ENCODE data around the gene KBTBD7. TPM values are rescaled to one million over a fixed set of nuclear protein-coding genes. Genes with fewer than 3 reads are reported as not detected.

The KBTBD7 gene, protein sequence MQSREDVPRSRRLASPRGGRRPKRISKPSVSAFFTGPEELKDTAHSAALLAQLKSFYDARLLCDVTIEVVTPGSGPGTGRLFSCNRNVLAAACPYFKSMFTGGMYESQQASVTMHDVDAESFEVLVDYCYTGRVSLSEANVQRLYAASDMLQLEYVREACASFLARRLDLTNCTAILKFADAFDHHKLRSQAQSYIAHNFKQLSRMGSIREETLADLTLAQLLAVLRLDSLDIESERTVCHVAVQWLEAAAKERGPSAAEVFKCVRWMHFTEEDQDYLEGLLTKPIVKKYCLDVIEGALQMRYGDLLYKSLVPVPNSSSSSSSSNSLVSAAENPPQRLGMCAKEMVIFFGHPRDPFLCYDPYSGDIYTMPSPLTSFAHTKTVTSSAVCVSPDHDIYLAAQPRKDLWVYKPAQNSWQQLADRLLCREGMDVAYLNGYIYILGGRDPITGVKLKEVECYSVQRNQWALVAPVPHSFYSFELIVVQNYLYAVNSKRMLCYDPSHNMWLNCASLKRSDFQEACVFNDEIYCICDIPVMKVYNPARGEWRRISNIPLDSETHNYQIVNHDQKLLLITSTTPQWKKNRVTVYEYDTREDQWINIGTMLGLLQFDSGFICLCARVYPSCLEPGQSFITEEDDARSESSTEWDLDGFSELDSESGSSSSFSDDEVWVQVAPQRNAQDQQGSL
- 1 to 10 TPM; 3.6 to 4.6 TPM for total RNA-seq

DNA sequence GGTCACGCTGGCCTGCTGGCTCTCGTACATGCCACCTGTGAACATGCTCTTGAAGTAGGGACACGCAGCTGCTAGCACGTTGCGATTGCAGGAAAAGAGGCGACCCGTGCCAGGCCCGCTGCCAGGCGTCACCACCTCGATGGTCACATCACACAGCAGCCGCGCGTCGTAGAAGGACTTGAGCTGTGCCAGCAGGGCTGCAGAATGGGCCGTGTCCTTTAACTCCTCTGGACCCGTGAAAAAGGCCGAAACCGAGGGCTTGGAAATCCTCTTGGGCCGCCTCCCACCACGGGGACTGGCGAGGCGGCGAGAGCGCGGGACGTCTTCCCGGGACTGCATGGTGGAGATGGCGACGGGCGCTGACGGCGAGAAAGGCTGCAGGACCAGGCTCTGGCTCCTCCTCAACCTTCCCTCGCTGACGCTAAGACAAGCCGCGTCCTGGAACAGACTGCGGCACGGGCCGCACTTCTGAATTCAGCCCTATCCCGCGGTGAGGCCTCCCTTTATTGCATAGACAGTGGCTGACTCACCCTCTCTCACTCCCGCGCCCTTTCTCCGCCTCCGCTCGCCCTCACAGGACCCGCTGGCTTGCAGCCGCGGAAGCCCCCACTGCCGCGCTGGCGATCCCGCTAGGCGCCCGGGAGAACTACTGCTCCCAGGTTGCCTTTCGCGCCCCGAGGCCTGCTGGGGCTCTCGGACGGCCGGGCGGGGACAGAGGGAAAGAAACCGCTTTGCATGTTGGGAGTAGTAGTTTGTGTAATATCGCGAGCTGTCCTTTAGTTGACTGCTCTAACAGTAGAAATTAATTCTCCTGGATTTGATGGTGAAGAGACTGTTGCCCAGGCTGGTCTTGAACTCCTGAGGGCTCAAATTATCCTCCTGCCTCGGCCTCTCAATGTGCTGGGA is at the start of gene KBTBD7:
Gene KBTBD7, minus strand, starts transcription at position 651 of the 906 bp plus-strand sequence. Its CDS starts 312 bp downstream, at position 339.
- ATAC-seq = peak; percentile 94 to 96
- peak; percentile 91 to 94 for DNase-seq (ENCODE audit: low spot score in 2 of 2)
- Mint-ChIP-seq H3K36me3 (peaks cover 20 to 40% of the 10 kb centered on the region in 2 donors), H3K27ac (peak within 1 kb of the TSS; percentile 78 to 97), H3K9me3 (peaks cover 0 to 7% of the 10 kb centered on the region in 2 donors)

DNA sequence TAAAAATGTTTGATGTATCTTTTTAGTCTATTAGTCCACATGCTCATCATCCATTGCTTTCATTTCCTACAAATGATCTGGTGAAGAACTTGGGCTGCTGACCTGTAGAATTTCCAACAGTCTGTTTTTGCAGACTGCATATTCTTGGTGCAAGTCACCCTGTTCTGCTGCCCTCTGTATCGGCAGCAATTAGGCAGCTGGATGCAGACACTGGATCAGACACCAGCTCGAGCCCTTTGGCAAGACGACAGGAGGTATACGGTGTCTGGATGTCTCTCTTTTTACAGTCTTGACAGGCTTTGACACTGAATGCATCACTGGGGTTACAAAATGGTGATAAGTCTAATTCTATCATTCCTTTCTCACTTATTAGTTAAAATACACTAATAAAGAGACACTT is 47.3 kb upstream of the KBTBD7 start:
- DNase-seq (ENCODE audit: low spot score in 2 of 2) (no peak), ATAC-seq (no peak)
- Mint-ChIP-seq H3K9me3 (no peaks in the 10 kb centered on the region), H3K27ac (no peak overlapping the region), H3K36me3 (peaks cover 2 to 11% of the 10 kb centered on the region in 2 donors)

DNA sequence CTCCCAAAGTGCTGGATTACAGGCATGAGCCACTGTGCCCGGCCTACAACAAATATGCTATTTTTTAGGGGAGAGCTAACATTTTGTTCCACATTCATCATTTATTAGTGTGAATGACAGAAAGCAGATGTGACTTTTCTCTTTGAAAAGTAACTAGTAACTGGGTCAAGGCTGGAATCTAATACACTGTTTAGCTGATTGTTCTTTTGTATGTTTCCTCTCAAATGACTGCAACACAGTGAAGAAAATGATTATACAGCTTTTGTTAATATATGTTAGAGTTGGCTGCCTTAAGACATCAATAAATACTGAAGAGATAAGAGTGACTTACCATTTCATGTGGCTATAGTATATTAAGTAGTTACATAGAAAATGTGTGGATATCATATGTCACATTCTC is 42.0 kb upstream of the KBTBD7 start:
- DNase-seq (ENCODE audit: low spot score in 2 of 2) = no peak
- Mint-ChIP-seq H3K36me3 (peaks cover 13 to 19% of the 10 kb centered on the region in 2 donors), H3K27ac (no peak overlapping the region), H3K9me3 (no peaks in the 10 kb centered on the region)
- ATAC-seq = no peak

DNA sequence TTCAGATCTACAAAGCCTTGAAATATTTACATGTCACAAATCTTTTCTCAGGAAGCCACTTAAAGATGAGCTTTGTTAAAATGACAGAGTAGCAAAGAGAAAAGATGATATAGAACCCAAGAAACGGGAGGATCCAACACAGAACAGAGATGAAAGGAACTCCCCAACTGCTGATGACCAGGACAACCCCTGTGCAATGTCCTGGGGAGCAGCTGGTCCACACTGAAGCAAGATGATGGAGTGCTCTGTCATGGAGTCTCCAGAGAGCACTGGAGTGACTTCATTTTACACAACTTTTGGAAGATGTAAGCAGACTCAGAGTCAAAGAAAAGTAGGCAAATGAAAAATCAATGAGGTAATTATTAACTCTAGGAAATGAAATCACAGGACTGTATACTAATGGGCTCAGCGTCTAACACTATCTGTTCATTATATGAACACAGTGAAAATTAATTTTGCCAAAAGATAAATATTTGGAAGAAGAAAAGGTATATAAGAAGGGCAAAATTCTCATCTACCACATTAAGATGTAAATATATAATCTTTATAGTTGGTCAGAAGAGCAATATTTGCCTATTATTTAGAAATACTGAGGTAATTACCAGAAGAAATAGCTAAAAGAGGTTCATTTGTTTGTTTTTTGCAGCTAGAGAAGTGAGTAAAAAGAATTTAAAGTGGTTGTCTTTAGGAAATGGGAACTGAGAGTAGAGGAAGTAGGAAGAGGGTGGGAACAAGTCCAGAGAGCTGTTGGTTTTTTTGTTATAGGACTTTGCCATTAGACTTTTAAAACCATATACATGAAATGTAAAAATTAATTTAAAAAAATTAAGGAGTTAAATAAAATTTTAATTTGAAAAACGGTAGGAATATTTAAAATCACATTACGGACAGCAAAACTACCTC is 38.5 kb upstream of the KBTBD7 start:
- ATAC-seq (no peak), DNase-seq (ENCODE audit: low spot score in 2 of 2) (no peak)
- H3K36me3 Mint-ChIP-seq = peaks cover 16 to 25% of the 10 kb centered on the region in 2 donors
- peak overlapping the region in 1 of 2 donors; percentile 27 for H3K27ac Mint-ChIP-seq
- H3K9me3 Mint-ChIP-seq = no peaks in the 10 kb centered on the region

DNA sequence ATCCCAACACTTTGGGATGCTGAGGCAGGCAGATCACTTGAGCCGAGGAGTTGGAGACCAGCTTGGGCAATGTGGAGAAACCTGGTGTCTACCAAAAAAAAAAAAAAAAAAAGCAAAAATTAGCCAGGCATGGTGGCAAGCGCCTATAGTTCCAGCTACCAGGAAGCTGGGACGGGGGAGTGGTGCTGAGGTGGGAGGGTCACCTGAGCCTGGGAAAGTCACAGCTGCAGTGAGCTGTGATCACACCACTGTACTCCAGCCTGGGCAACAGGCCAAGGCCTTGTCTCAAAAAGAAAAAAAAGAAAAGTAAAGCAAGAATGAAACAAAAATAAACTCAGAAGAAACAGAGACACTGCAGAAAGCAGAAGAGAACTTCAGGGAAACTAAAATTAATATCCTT is 37.4 kb upstream of the KBTBD7 start:
- DNase-seq (ENCODE audit: low spot score in 2 of 2) = no peak
- no peak for ATAC-seq
- Mint-ChIP-seq H3K27ac (peak overlapping the region in 1 of 2 donors; percentile 59), H3K9me3 (no peaks in the 10 kb centered on the region), H3K36me3 (peaks cover 16 to 25% of the 10 kb centered on the region in 2 donors)

DNA sequence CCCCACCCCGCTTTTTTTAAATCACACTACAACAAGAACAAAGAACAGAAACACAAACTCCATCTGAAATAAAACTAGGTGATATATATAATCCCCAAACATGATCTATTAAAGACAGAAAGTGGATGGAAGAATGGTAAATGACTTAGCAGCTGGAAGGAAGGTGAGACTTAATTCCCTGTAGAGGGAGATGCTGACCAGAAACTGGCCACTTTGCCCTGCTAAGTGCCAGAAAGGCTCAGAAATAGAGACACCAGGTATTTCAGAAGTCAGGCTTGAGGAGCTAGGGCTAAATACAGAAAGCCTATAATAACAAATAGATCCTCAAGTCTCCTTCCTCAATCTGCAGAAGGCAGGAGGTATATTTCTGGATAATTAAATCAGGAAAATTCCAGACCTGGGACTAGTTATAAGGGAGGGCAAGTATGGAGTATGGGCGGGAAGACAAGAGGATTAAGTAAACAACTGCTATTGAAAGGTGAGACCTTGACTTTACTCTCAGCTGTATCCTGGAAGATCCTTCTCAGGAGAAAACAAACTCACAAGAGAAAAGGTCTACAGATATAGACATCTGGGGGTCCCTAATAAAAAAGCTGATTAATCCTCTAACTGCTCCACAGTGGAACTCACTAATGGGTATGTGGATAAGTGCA is 36.8 kb upstream of the KBTBD7 start:
- Mint-ChIP-seq H3K36me3 (peaks cover 16 to 19% of the 10 kb centered on the region in 2 donors), H3K27ac (peak overlapping the region; percentile 50 to 59), H3K9me3 (no peaks in the 10 kb centered on the region)
- DNase-seq (ENCODE audit: low spot score in 2 of 2) = no peak
- ATAC-seq = no peak

DNA sequence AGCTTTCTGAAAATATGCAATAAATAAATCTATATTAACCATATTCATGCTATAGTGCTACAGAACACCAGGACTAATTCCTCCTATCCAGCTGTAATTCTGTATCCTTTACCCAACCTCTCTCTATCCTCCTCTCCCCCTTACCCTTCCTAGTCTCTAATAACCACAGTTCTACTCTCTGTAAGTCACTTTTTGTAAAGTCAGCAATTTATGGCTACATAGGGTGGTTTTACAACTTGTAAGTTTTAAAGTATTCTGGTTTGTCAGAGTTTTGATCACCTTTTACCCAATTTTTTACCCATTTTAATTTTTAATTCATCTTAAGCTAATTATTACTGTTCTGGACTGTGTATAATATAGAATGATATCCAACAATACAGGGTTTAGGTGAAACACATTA is 35.0 kb upstream of the KBTBD7 start:
- no peaks in the 10 kb centered on the region for H3K9me3 Mint-ChIP-seq
- no peak overlapping the region for H3K27ac Mint-ChIP-seq
- no peak for DNase-seq (ENCODE audit: low spot score in 2 of 2)
- peaks cover 16 to 19% of the 10 kb centered on the region in 2 donors for H3K36me3 Mint-ChIP-seq
- ATAC-seq = no peak

DNA sequence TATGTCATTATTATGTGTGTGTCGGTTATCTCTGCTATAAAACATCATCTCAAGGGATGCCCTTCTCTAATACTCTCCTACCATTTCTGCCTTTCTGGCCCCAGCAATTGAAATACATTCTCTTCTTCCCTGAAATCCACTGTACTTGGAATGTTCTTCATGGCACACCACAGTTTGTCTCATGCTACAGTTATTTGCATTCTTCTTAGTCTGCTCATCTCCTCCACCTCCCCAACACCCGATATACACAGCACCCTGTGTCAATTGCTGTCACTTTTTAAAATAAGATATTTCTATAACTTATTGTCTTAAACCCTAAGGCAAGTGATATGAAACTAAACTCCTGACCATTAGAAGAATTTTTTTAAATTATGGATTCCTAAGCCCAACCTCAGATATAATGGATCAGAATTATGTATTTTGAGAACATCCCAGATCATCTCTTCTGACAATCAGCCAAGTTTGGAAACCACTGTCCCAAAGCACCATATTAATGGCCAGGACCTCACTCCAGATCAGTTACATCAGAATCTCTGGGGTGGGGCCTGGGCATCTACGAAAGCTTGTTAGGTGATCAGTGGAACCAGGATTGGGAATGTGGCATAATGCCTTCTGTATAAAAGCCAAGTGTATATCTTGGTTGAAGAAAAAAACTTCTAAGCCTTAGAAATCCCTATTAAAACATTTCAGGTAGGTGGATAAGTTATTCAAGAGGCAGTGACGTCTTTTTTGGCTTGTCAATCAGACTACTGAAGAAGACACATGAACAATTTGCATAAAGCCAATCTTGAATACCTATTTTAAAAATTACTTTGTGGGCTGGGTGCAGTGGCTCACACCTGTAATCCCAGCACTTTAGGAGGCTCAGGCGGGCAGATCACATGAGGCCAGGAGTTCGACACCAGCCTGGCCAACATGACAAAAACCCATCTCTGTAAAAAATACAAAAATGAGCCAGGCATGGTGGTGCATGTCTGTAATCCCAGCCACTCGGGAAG is 30.0 kb upstream of the KBTBD7 start:
- H3K36me3 Mint-ChIP-seq = peaks cover 0 to 3% of the 10 kb centered on the region in 2 donors
- H3K27ac Mint-ChIP-seq = no peak overlapping the region
- DNase-seq (ENCODE audit: low spot score in 2 of 2) = no peak
- no peak for ATAC-seq
- H3K9me3 Mint-ChIP-seq = no peaks in the 10 kb centered on the region

DNA sequence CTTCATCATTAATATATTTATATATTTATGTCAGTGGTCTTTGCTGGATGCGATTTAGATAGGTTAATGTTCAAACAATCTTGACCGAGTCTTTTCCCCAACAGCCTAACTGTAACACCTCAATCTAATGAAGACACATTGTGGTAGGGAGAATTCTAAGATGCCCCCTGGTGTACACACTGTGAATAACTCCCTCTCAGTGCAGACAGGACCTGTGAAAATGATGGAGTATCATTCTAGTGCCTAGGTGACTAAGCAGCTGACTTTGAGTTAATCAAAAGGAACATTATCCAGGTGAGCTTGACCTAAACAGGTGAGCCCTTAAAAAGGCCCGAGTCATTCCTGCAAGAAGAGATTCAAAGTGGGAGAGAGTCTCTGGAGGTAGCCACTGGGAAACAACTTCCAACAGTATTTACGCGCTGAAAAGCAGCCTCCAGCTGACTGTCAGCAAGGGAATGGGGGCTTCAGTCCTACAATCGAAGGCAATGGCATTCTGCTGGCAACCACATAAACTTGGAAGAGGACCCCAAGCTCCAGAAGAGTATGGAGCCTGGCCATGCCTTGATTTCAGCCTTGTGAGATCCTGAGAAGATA is 28.0 kb upstream of the KBTBD7 start:
- no peak overlapping the region for H3K27ac Mint-ChIP-seq
- H3K9me3 Mint-ChIP-seq = no peaks in the 10 kb centered on the region
- peak in 1 of 2 donors; percentile 59 for DNase-seq (ENCODE audit: low spot score in 2 of 2)
- peak; percentile 79 to 92 for ATAC-seq
- H3K36me3 Mint-ChIP-seq = peaks cover 0 to 7% of the 10 kb centered on the region in 2 donors

DNA sequence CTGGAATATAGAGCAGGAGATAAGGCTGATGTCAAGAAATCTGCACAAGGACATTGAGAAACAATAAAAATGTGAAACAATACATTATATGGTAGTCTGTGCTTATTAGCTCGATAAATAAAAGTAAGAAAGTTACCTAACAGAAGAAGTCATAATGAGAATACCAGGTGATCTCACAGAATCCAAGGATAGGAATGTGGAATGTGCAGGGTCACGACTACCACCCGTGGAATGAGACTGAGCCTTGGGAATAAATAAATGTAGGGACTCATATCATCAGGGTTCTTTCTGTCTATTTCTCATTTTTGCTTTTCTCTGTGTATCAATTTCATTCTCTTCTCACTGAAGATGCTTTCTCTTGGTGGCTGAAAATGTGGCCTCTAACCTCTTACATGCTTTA is 26.0 kb upstream of the KBTBD7 start:
- H3K36me3 Mint-ChIP-seq = peaks cover 0 to 7% of the 10 kb centered on the region in 2 donors

DNA sequence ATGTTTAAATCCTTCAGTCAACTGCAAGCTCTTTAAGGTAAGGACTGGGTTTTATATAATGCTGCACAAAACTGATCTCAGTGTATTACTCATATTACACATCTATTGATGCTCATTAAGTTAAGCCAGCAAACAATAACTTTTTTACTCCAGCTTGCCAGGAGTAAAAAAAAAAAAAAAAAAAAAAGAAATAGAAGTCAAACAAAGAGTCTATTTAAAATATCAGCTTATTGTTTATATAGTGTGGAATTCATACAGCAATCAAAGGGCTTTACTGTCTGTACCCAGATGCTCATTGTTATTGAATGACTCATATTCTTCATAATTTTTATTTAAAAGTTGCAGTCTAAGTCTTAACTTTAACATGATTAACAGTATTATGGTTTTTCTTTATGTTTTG is 21.8 kb upstream of the KBTBD7 start:
- Mint-ChIP-seq H3K9me3 (peaks cover 5 to 10% of the 10 kb centered on the region in 2 donors), H3K27ac (no peak overlapping the region), H3K36me3 (peaks cover 10 to 25% of the 10 kb centered on the region in 2 donors)
- no peak for DNase-seq (ENCODE audit: low spot score in 2 of 2)
- no peak for ATAC-seq

More for the DNA sequence above, 26.0 kb upstream of the KBTBD7 start:
- ATAC-seq (no peak), DNase-seq (ENCODE audit: low spot score in 2 of 2) (no peak)
- H3K9me3 Mint-ChIP-seq = no peaks in the 10 kb centered on the region
- H3K27ac Mint-ChIP-seq = peak overlapping the region in 1 of 2 donors; percentile 18

DNA sequence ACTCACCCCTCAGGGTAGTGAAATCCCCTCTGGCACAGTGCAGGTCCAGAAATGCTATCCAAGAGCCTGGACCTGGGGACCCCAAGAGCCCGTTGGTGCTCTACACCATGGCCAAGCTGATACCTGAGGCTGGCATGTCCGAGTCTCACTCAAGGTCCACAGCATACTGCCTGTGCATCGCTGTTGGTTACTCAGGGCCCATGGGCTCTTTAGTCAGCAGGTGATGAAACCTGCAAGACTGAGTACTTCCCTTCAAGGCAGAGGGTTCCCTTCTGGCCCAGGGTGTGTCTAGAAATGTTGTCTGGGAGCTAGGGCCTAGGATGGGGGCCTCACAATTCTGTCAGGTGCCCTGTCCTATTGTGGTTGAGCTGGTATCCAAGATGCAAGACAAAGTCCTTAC is 19.6 kb upstream of the KBTBD7 start:
- no peak overlapping the region for H3K27ac Mint-ChIP-seq
- peaks cover 10 to 27% of the 10 kb centered on the region in 2 donors for H3K36me3 Mint-ChIP-seq
- ATAC-seq (no peak), DNase-seq (ENCODE audit: low spot score in 2 of 2) (no peak)
- H3K9me3 Mint-ChIP-seq = peaks cover 7 to 18% of the 10 kb centered on the region in 2 donors

DNA sequence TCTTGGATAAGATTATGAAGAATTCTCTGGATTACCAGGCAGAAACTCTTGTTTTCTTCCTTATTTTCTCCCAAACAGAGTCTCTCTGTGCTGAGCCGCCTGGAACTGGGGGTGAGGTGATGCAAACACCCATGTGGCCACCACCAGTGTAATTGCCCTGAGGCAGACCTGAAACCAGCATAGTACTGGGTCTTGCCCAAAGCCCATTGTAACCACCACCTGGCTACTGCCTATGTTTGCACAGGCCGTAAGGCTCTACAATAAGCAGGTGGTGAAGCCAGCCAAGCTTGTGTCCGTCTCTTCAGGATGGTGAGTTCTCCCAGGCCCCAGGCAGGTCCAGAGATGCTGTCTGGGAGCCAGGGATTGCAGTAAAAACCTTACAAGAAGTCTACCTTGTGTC is 18.9 kb upstream of the KBTBD7 start:
- DNase-seq (ENCODE audit: low spot score in 2 of 2) (no peak), ATAC-seq (no peak)
- Mint-ChIP-seq H3K27ac (no peak overlapping the region), H3K9me3 (peaks cover 7 to 18% of the 10 kb centered on the region in 2 donors), H3K36me3 (peaks cover 10 to 27% of the 10 kb centered on the region in 2 donors)

DNA sequence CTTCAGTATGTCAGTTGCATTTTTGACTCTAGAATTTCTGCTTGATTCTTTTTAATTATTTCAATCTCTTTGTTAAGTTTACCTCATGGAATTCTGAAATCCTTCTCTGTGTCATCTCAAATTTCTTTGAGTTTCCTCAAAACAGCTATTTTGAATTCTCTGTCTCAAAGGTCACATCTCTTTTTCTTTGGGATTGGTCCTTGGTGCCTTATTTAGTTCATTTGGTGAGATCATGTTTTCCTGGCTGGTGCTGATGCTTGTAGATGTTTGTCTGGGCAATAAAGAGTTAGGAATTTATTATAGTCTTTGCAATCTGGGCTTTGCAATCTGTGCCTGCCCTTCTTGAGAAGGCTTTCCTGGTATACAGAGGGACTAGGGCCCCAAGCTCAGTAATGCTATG is 18.5 kb upstream of the KBTBD7 start:
- Mint-ChIP-seq H3K9me3 (peaks cover 7 to 18% of the 10 kb centered on the region in 2 donors), H3K36me3 (peaks cover 10 to 27% of the 10 kb centered on the region in 2 donors), H3K27ac (no peak overlapping the region)
- no peak for DNase-seq (ENCODE audit: low spot score in 2 of 2)
- ATAC-seq = no peak
